ENCODE measurements around the gene MAP3K5.

Gene MAP3K5

GRCh38 chr6:136673571-136673970, 118.7 kb downstream of the MAP3K5 start:
- no peak for TF ChIP-seq CTCF (IDR thresholded peaks at IDR 0.05; ENCODE audit: low read length, missing control alignments)
- no peak overlapping the region for H3K4me3 ChIP-seq (replicated peaks; ENCODE audit: low read depth, low read length)
- DNase-seq (ENCODE audit: low read depth), result no peak

GRCh38 chr6:136672144-136672543, 120.1 kb downstream of the MAP3K5 start:
- no peak overlapping the region for H3K4me3 ChIP-seq (replicated peaks; ENCODE audit: low read depth, low read length)
- DNase-seq (ENCODE audit: low read depth), result no peak
- TF ChIP-seq CTCF (IDR thresholded peaks at IDR 0.05; ENCODE audit: low read length, missing control alignments), result no peak

GRCh38 chr6:136669299-136669699, 123.0 kb downstream of the MAP3K5 start:
- H3K4me3 ChIP-seq (replicated peaks; ENCODE audit: low read depth, low read length), result no peak overlapping the region
- DNase-seq (ENCODE audit: low read depth), result peak; percentile 81
- TF ChIP-seq CTCF (IDR thresholded peaks at IDR 0.05; ENCODE audit: low read length, missing control alignments), result no peak

GRCh38 chr6:136668571-136668970, 123.7 kb downstream of the MAP3K5 start:
- no peak for DNase-seq (ENCODE audit: low read depth)
- no peak overlapping the region for H3K4me3 ChIP-seq (replicated peaks; ENCODE audit: low read depth, low read length)
- TF ChIP-seq CTCF (IDR thresholded peaks at IDR 0.05; ENCODE audit: low read length, missing control alignments), result no peak

GRCh38 chr6:136666041-136666440, 126.2 kb downstream of the MAP3K5 start:
- TF ChIP-seq CTCF (IDR thresholded peaks at IDR 0.05; ENCODE audit: low read length, missing control alignments), result no peak
- DNase-seq (ENCODE audit: low read depth), result no peak
- H3K4me3 ChIP-seq (replicated peaks; ENCODE audit: low read depth, low read length), result no peak overlapping the region

- no peak overlapping the region for H3K4me3 ChIP-seq (replicated peaks; ENCODE audit: low read depth, low read length)
- no peak for DNase-seq (ENCODE audit: low read depth)
- no peak for TF ChIP-seq CTCF (IDR thresholded peaks at IDR 0.05; ENCODE audit: low read length, missing control alignments)
Observed at GRCh38 chr6:136662347-136663237, 129.7 kb downstream of the MAP3K5 start.

- no peak overlapping the region for H3K4me3 ChIP-seq (replicated peaks; ENCODE audit: low read depth, low read length)
- no peak for DNase-seq (ENCODE audit: low read depth)
- no peak for TF ChIP-seq CTCF (IDR thresholded peaks at IDR 0.05; ENCODE audit: low read length, missing control alignments)
Observed at GRCh38 chr6:136660727-136661126, 131.6 kb downstream of the MAP3K5 start.
